GM12878 (cell line): ENCODE measurements around the gene PCCA. TPM values are rescaled to one million over a fixed set of nuclear protein-coding genes. Genes with fewer than 3 reads are reported as not detected.

Experiments
- ATAC-seq: fragments of 200-7000 bp; cut with Tn5 transposase; 3 replicates; pipeline ENCODE4 v1.9.1; 2020; ENCODE audit warnings: mild to moderate bottlenecking, moderate library complexity
- BruUV-seq: library from RNA; stranded (reverse); fragments of 400-500 nt; replicated peaks from 2 replicates; lab custom pipeline; 2021; lab: Mats Ljungman, UMichigan
- CTCF ChIA-PET: fragments of 300-600 bp; sonication (Branson Sonifier 250); formaldehyde crosslinking; extraction: SDS; loops from one replicate; lab custom pipeline; 2021; ENCODE audit warnings: inconsistent platforms; lab: Yijun Ruan, JAX
- POLR2A ChIA-PET: fragments of 350-600 bp; formaldehyde crosslinking; extraction: SDS; loops from one replicate; lab custom pipeline; 2021; ENCODE audit warnings: inconsistent platforms; lab: Charles Lee
- RAD21 ChIA-PET: fragments of 300-600 bp; sonication (Branson Sonifier 250); formaldehyde crosslinking; loops from one replicate; lab custom pipeline; 2023; ENCODE audit warnings: antibody characterized with exemption; ENCODE audit not compliant: unreplicated experiment; lab: Charles Lee
- SMC1A ChIA-PET: fragments of 300-600 bp; sonication (Branson Sonifier 250); formaldehyde crosslinking; loops from one replicate; lab custom pipeline; 2023; ENCODE audit not compliant: unreplicated experiment, uncharacterized antibody; lab: Charles Lee
- DNase-seq: peaks from one replicate; pipeline ENCODE4 v3.0.0-alpha.2; 2011; ENCODE audit warnings: low read depth, low spot score
- FAIRE-seq: peaks from 3 replicates; lab custom pipeline; 2011; peaks lifted over from hg19 to GRCh38; lab: Jason Lieb, UNC
- H2AFZ ChIP-seq: 2 replicates; pipeline ENCODE4 v1.6.0; 2011; ENCODE audit warnings: low read depth, low read length, control low read depth; ENCODE audit not compliant: control insufficient read depth
- H3K27ac ChIP-seq: 2 replicates; pipeline ENCODE4 v1.5.1; 2011; ENCODE audit warnings: control low read depth; ENCODE audit not compliant: control insufficient read depth, insufficient read depth
- H3K27me3 ChIP-seq, 2 experiments: replicated peaks in 1 of 2; 2 replicates each; pipeline versions ENCODE4 v1.6.0 to v1.6.1; 2011; ENCODE audit warnings: low read length in 1 of 2; ENCODE audit not compliant: control insufficient read depth in 2 of 2, insufficient read depth in 2 of 2
- H3K36me3 ChIP-seq, 2 experiments: 2 replicates each; pipeline ENCODE4 v1.5.1; 2011; ENCODE audit warnings: low read length in 1 of 2; ENCODE audit not compliant: control insufficient read depth in 2 of 2, insufficient read depth in 2 of 2
- H3K4me1 ChIP-seq: 2 replicates; pipeline ENCODE4 v1.6.1; 2011; ENCODE audit warnings: mild to moderate bottlenecking, low read length, moderate library complexity, mixed read lengths; ENCODE audit not compliant: control insufficient read depth, insufficient read depth
- H3K4me2 ChIP-seq: 2 replicates; pipeline ENCODE4 v1.6.0; 2011; ENCODE audit warnings: control low read depth; ENCODE audit not compliant: control insufficient read depth, insufficient read depth
- H3K4me3 ChIP-seq: fragments of 200-600 bp; sonication (generic); 2 replicates; pipeline ENCODE4 v1.5.1; 2016
- H3K79me2 ChIP-seq: 2 replicates; pipeline ENCODE4 v1.6.0; 2011; ENCODE audit warnings: low read length; ENCODE audit not compliant: control insufficient read depth, insufficient read depth
- H3K9ac ChIP-seq: 2 replicates; pipeline ENCODE4 v1.8.0; 2011; ENCODE audit warnings: low read length, control low read depth, mixed read lengths; ENCODE audit not compliant: control insufficient read depth, insufficient read depth
- H3K9me3 ChIP-seq: replicated peaks from 3 replicates; pipeline ENCODE4 v1.5.1; 2011; ENCODE audit warnings: mild to moderate bottlenecking, low read length; ENCODE audit not compliant: control insufficient read depth, insufficient read depth
- H4K20me1 ChIP-seq: 2 replicates; pipeline ENCODE4 v1.6.0; 2011; ENCODE audit not compliant: control insufficient read depth, insufficient read depth
- ATF3 ChIP-seq: IDR thresholded peaks from 2 replicates; pipeline ENCODE4 v1.6.1; 2011; ENCODE audit warnings: low read depth, mild to moderate bottlenecking, low read length, moderate library complexity, borderline replicate concordance; ENCODE audit errors: extremely low read depth
- CBFB ChIP-seq: IDR thresholded peaks from 2 replicates; pipeline ENCODE4 v1.6.1; 2016; ENCODE audit warnings: antibody characterized with exemption, low read depth
- ELK1 ChIP-seq: IDR thresholded peaks from 2 replicates; pipeline ENCODE4 v1.6.1; 2012; ENCODE audit warnings: low read depth, low read length, improper control_type of control experiment
- HDAC2 ChIP-seq: fragments of 200-600 bp; sonication (generic); IDR thresholded peaks from 2 replicates; pipeline ENCODE4 v1.6.1; 2017
- MEF2B ChIP-seq: fragments of 450-650 bp; IDR thresholded peaks from 2 replicates; pipeline ENCODE4 v1.6.1; 2018; ENCODE audit warnings: mild to moderate bottlenecking, moderate library complexity; ENCODE audit not compliant: partially characterized antibody, poor library complexity, severe bottlenecking
- MLLT1 ChIP-seq: fragments of 450-650 bp; IDR thresholded peaks from 2 replicates; pipeline ENCODE4 v1.6.1; 2016; ENCODE audit warnings: mild to moderate bottlenecking
- NFXL1 ChIP-seq: fragments of 450-650 bp; IDR thresholded peaks from 2 replicates; pipeline ENCODE4 v1.6.1; 2017; ENCODE audit warnings: antibody characterized with exemption, mild to moderate bottlenecking, borderline replicate concordance
- RBBP5 ChIP-seq: fragments of 200-600 bp; sonication (generic); conservative IDR thresholded peaks from 2 replicates; pipeline ENCODE4 v1.6.1; 2016
- RFX5 ChIP-seq: IDR thresholded peaks from 2 replicates; pipeline ENCODE4 v1.6.1; 2011; ENCODE audit warnings: low read depth, low read length, improper control_type of control experiment
- SIX5 ChIP-seq: IDR thresholded peaks from 2 replicates; pipeline ENCODE4 v1.6.1; 2011; ENCODE audit warnings: mild to moderate bottlenecking, low read depth, low read length, moderate library complexity; ENCODE audit not compliant: severe bottlenecking
- USF2 ChIP-seq: IDR thresholded peaks from 2 replicates; pipeline ENCODE4 v1.6.1; 2011; ENCODE audit warnings: low read depth, low read length, improper control_type of control experiment, borderline replicate concordance
- ZBTB11 ChIP-seq: fragments of 450-650 bp; formaldehyde crosslinking; IDR thresholded peaks from 2 replicates; pipeline ENCODE4 v1.5.0; 2022; ENCODE audit warnings: mild to moderate bottlenecking, missing genetic modification characterization
- ZBTB4 ChIP-seq: fragments of 450-650 bp; formaldehyde crosslinking; IDR thresholded peaks from 2 replicates; pipeline ENCODE4 v1.4.0; 2022; ENCODE audit warnings: mild to moderate bottlenecking, moderate library complexity
- WGBS: methylation state at CpG from one replicate; pipeline ENCODE4 v1.1.6; 2016; ENCODE audit warnings: low lambda C conversion rate; ENCODE audit not compliant: insufficient replicate concordance, insufficient coverage; ENCODE audit errors: missing lambda C conversion rate; 5-methylcytosine and 5-hydroxymethylcytosine counted together
- in situ Hi-C: fragments of 300-500 bp; cut with MboI; formaldehyde crosslinking; loops from 9 replicates; pipeline ENCODE4 v1.14.3; 2018; ENCODE audit warnings: mixed read lengths
- intact Hi-C: fragments of 100-400 bp; cut with micrococcal nuclease; formaldehyde crosslinking; loops from one replicate; pipeline ENCODE4 v1.14.2; 2022; ENCODE audit not compliant: unreplicated experiment
- polyA plus RNA-seq, 11 experiments: library from polyadenylated mRNA; depleted of rRNA in 4 of 11; unstranded in 6 of 11; stranded (reverse) in 5 of 11; fragments of >200 nt; fragmentation: Nextera tagmentation in 4 of 11; fragmentation: Illumina TruSeq in 1 of 11; extraction: Ambion mirVana in 4 of 11; extraction: Trizol in 1 of 11; gene quantifications; 1 replicate in 1 of 11; 2 replicates in 10 of 11; pipeline versions ENCODE4 v1.2.1 to v1.2.3, GENCODE V29; 2011 to 2016; ENCODE audit warnings: inconsistent platforms in 2 of 11, missing spikeins in 2 of 11, low read depth in 1 of 11
- total RNA-seq, 4 experiments: library from RNA; depleted of rRNA in 3 of 4; stranded (reverse); fragments of >200 nt in 3 of 4; fragmentation: Illumina TruSeq in 1 of 4; extraction: Trizol in 1 of 4; gene quantifications; 2 replicates each; pipeline versions ENCODE4 v1.2.1 to v1.2.3, GENCODE V29; 2013 to 2021

Gene PCCA
- total and polyA plus RNA-seq, 10 of the 15 experiments (the other 5 are each of a cell fraction or from before 2014, with no cell fraction given), result 5.9 to 18.2 (median 12.4) TPM

- in situ Hi-C loops, result no loop called here
- BruUV-seq, result no TSS peak
- WGBS, result 100% methylated on average over 2 of the region's 2 CpGs
- ChIA-PET POLR2A (no interaction called here), SMC1A (no interaction called here), RAD21 (no interaction called here), CTCF (no interaction called here)
- intact Hi-C loops, result no loop called here
- TF ChIP-seq ZBTB4 (CRISPR knock-in tag) (no peak), HDAC2 (no peak), RBBP5 (no peak), NFXL1 (no peak), ELK1 (no peak), SIX5 (no peak), CBFB (no peak), RFX5 (no peak), MLLT1 (no peak), ATF3 (no peak), ZBTB11 (CRISPR knock-in tag) (no peak), MEF2B (no peak), USF2 (no peak)
- ATAC-seq (no peak), FAIRE-seq (no peak), DNase-seq (no peak)
- H3K4me1 ChIP-seq, result no peaks in the 10 kb centered on the region
- H3K4me3 ChIP-seq, result no peak overlapping the region
- H3K4me2 ChIP-seq, result no peak overlapping the region
- H3K27me3 ChIP-seq, result no peaks in the 10 kb centered on the region
- H3K36me3 ChIP-seq, result no peaks in the 10 kb centered on the region
- H3K79me2 ChIP-seq, result no peaks in the 10 kb centered on the region
- no peaks in the 10 kb centered on the region for H3K9me3 ChIP-seq
- H4K20me1 ChIP-seq, result no peaks in the 10 kb centered on the region
- no peak overlapping the region for H3K9ac ChIP-seq
- no peak overlapping the region for H2AFZ ChIP-seq
- H3K27ac ChIP-seq, result no peak overlapping the region
These were observed 334.5 kb downstream of the PCCA start for GRCh38 chr13:100423375-100423774.
